HG03064 (cell line): ENCODE results near the gene NTNG1.

ENCODE experiments used
- ATAC-seq: cut with Tn5 transposase; IDR thresholded peaks from one replicate; pipeline ENCODE4 v1.9.1; 2021; ENCODE audit warnings: low read depth; ENCODE audit not compliant: unreplicated experiment

NTNG1 gene

DNA sequence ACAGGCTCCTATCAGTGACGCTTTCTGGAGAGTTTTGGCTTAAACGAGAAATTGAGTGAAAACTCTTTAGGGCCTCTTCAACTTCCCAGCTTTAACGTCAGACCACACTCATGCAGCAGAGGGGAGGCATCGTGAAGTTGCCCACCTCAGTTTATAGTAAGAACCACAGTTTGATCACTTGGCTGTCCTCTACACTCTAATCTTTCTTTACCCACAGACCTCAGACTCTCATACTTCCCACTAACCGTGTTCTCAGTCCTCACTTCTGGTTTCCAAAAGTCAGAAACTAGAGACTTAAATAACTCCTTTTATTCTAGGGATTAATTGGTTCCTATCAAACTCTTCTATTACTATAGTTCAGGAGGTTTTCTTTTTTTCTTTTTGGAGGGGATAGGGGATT lies 302.2 kb downstream of the NTNG1 start:
- ATAC-seq: no peak

- no peak for ATAC-seq
Measured at GRCh38 chr1:107443860-107444259, 303.0 kb downstream of the NTNG1 start.

- ATAC-seq: no peak
Measured at GRCh38 chr1:107444302-107444701, 303.5 kb downstream of the NTNG1 start.

GRCh38 chr1:107449326-107449725 lies 308.5 kb downstream of the NTNG1 start:
- ATAC-seq: no peak

GRCh38 chr1:107450899-107451664 lies 310.2 kb downstream of the NTNG1 start:
- ATAC-seq: peak; percentile 76

DNA sequence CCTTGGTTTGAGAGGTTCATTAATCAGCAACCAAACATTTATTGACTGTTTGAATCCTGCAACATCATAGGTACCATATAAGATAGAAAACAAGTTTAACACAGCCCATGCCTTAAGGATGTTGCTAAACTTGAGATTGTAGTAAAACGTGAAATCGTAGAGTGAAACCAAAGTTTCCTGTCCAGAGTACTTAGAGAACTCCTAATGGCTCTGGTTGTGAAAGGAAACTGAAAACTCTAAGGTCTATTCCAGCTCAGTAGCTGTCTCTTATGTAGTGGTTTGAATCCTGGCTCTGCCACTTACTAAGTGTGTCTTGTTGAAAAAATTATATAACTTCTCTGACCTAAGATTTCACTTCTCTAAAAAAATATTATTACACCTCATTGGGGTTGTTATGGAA lies 310.9 kb downstream of the NTNG1 start:
- peak; percentile 62 for ATAC-seq

DNA sequence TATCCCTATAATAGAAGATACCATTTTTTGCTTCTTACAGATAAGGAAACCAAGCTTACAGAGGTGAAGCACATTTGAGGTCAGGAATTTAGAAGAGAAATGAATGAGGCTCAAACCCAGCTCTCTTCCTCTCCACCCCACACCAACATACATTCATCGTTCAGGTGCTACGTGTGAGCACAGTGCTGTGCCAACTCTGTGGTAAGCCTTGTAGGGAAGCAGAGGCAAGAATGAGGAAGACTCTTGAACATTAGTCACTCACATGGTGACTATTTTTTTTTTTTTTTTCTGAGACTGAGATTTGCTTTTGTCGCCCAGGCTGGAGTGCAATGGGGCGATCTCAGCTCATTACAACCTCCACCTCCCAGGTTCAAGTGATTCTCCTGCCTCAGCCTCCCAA lies 314.0 kb downstream of the NTNG1 start:
- ATAC-seq: no peak

DNA sequence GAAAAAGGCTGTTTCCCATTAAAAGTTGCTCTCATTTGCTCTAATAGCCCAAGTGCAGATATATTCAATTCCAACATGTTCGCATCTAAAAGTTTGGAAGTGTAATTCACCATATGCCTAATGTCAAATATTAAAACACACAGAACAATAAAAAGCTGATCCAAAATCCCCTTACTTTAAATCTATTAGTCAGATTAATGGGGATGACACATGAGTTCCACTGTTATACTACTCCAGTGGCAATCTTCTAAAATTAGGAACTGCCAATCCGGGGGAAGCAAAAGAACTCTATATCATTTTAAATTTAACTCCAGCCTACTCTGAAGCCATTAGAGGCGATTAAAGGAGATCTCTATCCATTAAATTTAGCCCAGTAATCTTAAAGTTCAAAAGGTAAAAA lies 317.1 kb downstream of the NTNG1 start:
- ATAC-seq: no peak

DNA sequence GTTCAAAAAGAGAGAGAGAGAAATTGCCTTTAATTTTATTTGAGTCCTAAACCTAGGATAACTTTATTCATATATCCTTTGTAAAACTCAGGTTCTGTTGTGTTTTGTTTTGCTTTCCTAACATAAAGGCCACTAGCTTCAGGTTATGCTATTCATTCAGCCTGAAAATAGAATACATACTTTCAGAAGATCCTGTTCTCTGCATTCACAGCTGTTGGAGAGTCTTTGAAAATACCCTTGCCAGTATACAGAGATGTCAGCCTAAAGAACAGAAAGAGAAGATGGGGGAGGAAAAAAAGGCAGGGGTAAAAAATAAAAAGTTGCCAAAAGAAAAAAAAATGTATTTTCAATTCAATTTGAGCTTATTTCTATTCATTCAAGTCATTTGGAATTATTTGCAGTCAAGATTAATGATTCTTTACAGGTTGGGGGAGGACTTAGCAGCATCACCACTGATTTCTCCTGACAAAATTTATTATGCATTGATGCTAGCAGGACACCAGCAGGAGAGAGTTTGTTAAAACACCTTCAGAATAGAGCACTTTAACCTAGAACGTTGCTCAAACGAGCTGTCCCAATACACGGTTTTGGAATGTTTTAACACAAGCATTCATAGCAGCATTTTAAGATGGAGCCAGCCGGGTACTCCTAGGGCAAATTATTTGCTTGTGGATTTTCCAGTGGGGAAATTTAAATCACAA lies 318.5 kb downstream of the NTNG1 start:
- no peak for ATAC-seq

DNA sequence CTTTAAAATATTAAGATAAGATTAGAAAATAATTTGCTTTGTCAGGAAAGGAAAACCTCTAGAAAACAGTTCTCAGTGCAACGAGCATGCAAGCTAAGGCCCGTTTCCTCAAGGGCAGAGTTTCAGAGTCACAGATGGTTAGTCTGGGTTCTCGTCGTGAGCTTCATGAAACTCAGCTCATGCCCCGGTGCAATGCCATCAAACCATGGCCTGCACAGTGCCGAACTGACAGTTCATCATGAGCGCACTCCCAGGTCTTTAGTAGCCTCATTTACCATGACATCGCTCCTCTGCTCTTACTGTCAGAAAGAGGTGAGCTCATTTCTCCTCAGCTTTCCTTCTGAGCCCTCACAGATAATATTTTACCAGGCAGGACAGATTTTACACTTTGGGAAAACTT lies 319.2 kb downstream of the NTNG1 start:
- ATAC-seq: peak; percentile 92

DNA sequence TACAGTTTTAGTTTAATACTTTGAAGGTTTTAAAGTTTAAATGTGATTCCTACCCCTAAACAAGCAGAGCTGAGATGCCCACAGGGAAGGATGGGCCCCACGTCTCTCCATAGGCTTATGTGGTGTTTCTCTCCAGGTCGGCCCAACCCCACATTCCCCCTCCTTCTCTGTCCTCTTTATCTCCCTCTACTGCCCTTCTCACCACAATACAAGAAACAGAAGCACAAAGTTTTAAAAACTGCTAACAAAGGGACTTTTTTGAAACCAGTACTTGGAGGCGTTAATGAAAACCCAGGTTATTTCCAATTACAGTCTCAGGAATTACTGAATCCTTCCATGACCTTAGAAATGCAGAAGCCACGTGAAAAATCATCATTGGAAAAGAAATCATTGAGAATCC lies 324.0 kb downstream of the NTNG1 start:
- ATAC-seq: no peak

DNA sequence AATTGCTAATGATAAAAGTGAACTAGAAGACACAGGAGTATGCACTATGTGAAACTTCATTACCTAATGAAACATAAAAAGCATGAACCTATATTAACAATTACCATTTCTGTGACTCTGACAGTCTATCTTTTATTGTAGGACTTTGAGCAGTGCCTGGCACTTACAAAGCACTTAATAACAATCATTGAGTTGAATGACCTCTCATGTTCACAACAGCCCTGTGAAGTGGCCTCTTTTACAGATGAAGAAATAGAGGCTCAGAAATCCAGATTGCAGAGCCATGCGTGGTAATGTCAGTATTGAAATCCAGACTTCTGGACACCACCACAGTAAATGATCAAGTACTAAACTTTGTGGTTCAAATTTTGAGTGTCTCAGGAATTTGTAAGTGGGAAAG lies 326.4 kb downstream of the NTNG1 start:
- ATAC-seq: no peak

- no peak for ATAC-seq
Measured at GRCh38 chr1:107467811-107468210, 327.0 kb downstream of the NTNG1 start.

DNA sequence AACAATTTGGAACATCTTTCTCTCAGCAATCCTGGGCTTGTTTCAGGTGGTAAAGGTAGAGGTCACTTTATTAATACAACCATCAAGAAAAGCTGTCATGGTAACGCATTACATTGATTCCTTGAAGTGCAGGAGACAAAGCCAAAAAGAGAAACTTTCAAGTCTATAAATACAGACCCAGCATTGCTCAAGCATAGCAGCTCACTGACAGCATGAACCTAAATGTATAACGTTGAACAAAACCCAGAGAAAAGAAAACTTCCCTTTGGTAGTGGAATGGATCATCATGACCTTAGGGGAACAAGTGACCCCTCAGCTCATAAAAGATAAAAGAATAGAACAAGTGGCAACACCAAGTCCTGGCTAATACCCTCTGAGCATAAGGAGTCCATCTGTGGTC lies 332.2 kb downstream of the NTNG1 start:
- ATAC-seq: no peak

DNA sequence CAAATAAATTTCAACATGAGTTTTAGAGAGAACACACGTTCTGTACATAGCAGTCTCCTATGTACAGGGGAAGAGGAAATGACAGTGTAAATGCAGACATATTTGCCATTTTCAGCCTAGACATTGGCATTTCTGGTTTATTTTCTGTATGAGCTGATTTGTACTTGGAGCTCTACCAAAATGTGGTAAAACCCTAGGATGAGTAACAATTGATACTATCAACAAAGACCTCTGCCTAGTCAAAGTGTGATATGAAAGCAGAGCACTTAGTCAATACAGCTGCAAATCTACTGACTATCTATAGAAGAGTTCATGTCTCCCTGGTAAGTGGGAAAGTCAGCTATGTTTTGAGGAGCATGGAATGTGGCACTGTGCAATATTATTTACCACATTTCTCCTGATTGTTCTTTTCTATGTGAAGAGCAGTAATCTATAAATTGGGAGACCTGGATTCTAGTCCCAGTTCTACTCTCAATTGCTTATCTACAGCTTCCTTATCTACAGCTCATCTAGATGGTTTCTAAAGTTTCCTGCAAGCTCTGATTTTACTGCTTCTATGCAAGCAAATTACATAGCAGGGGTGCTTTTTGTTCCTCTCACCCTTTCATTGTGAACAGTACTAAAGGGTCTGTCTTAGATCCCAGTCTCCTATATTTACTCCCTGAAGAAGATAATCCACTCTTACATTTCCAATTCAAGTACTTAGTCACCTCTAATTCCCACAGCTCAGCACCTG lies 334.2 kb downstream of the NTNG1 start:
- peak; percentile 76 for ATAC-seq

- no peak for ATAC-seq
Measured at GRCh38 chr1:107477233-107477632, 336.4 kb downstream of the NTNG1 start.

DNA sequence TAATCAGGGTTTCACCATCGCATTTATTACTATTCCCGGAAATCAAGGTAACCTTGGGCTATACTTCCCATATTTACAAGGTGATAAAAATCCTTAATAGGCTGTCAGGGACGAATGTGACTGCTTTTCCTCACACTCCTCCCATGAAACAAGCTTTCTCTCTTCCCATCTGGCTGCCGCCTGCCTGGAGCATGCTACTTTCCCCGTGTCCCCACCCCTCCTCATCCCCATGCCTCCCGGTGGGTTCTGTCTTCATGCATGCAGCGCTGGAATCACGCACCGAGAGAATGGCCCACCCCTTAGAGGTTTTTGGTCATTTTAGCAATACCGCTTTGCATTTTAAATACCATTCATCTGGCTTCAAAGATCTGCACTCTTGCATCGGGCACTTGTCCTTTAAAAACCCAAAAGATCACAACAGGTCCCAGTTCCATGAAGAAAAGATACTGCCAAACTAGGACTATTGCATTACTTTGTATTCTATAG lies 339.1 kb downstream of the NTNG1 start:
- no peak for ATAC-seq

DNA sequence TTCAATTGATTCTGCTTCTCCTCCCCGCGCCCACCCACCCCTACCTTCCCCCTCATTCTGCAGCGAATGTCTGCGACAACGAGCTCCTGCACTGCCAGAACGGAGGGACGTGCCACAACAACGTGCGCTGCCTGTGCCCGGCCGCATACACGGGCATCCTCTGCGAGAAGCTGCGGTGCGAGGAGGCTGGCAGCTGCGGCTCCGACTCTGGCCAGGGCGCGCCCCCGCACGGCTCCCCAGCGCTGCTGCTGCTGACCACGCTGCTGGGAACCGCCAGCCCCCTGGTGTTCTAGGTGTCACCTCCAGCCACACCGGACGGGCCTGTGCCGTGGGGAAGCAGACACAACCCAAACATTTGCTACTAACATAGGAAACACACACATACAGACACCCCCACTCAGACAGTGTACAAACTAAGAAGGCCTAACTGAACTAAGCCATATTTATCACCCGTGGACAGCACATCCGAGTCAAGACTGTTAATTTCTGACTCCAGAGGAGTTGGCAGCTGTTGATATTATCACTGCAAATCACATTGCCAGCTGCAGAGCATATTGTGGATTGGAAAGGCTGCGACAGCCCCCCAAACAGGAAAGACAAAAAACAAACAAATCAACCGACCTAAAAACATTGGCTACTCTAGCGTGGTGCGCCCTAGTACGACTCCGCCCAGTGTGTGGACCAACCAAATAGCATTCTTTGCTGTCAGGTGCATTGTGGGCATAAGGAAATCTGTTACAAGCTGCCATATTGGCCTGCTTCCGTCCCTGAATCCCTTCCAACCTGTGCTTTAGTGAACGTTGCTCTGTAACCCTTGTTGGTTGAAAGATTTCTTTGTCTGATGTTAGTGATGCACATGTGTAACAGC lies 339.9 kb downstream of the NTNG1 start:
- ATAC-seq: no peak

DNA sequence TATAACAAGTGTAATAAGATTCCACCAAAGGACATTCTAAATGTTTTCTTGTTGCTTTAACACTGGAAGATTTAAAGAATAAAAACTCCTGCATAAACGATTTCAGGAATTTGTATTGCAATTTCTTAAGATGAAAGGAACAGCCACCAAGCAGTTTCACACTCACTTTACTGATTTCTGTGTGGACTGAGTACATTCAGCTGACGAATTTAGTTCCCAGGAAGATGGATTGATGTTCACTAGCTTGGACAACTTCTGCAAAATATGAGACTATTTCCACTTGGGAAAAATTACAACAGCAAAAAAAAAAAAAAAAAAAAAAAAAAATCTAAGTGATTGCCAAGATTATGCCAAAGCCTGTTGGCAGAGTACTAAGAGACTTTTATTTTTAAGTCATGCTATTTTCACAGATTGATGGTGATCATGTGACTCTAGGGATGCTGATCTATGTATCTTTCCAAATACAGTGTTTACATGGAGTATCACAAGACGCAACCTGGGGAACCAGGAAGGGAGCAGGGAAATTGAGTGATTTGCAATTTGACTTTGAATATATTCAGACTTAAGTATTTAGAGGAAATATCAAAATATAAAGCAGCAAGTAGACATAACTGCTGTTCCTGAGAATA lies 341.0 kb downstream of the NTNG1 start:
- no peak for ATAC-seq

- no peak for ATAC-seq
Measured at GRCh38 chr1:107483949-107484348, 343.1 kb downstream of the NTNG1 start.
